Measurements from ENCODE around the gene GP9.
"Not testable (repeated sequence)": the region's sequence is repeated elsewhere in the genome, so short reads cannot be mapped to it uniquely, and the experiment has no call there.

Gene GP9

GRCh38 chr3:129077222-129077621, 16.6 kb downstream of the GP9 start:
- no peaks in the 10 kb centered on the region for H3K36me3 ChIP-seq (ENCODE audit: control insufficient read depth, insufficient read depth, low read length)
- H3K27me3 ChIP-seq (ENCODE audit: control insufficient read depth, insufficient read depth, low read length, poor library complexity, severe bottlenecking) = no peaks in the 10 kb centered on the region
- 89 to 92% methylated on average over 7 of the region's 7 CpGs for WGBS, 2 experiments
- no peaks in the 10 kb centered on the region for H3K9me3 ChIP-seq (ENCODE audit: control insufficient read depth, low read length)
- no peak overlapping the region for H3K27ac ChIP-seq (ENCODE audit: insufficient read depth, low read depth, low read length, poor library complexity, severe bottlenecking)
- no peaks in the 10 kb centered on the region for H3K4me1 ChIP-seq (ENCODE audit: control insufficient read depth, insufficient read depth, low read length)
- H3K4me3 ChIP-seq (ENCODE audit: insufficient read depth, low read depth, low read length) = no peak overlapping the region

GRCh38 chr3:129078510-129078909, 17.9 kb downstream of the GP9 start:
- no peak overlapping the region for H3K4me3 ChIP-seq (ENCODE audit: insufficient read depth, low read depth, low read length)
- 91% methylated on average over 8 of the region's 8 CpGs for WGBS, 2 experiments
- H3K4me1 ChIP-seq (ENCODE audit: control insufficient read depth, insufficient read depth, low read length) = no peaks in the 10 kb centered on the region
- no peaks in the 10 kb centered on the region for H3K9me3 ChIP-seq (ENCODE audit: control insufficient read depth, low read length)
- no peaks in the 10 kb centered on the region for H3K27me3 ChIP-seq (ENCODE audit: control insufficient read depth, insufficient read depth, low read length, poor library complexity, severe bottlenecking)
- H3K27ac ChIP-seq (ENCODE audit: insufficient read depth, low read depth, low read length, poor library complexity, severe bottlenecking) = no peak overlapping the region
- H3K36me3 ChIP-seq (ENCODE audit: control insufficient read depth, insufficient read depth, low read length) = no peaks in the 10 kb centered on the region

GRCh38 chr3:129081503-129081902, 20.9 kb downstream of the GP9 start:
- Histone ChIP-seq H3K36me3 (ENCODE audit: control insufficient read depth, insufficient read depth, low read length) (no peaks in the 10 kb centered on the region), H3K9me3 (ENCODE audit: control insufficient read depth, low read length) (no peaks in the 10 kb centered on the region), H3K4me1 (ENCODE audit: control insufficient read depth, insufficient read depth, low read length) (no peaks in the 10 kb centered on the region), H3K27ac (ENCODE audit: insufficient read depth, low read depth, low read length, poor library complexity, severe bottlenecking) (no peak overlapping the region), H3K27me3 (ENCODE audit: control insufficient read depth, insufficient read depth, low read length, poor library complexity, severe bottlenecking) (no peaks in the 10 kb centered on the region), H3K4me3 (ENCODE audit: insufficient read depth, low read depth, low read length) (no peak overlapping the region)
- 94 to 98% methylated on average over 8 of the region's 8 CpGs for WGBS, 2 experiments

- Histone ChIP-seq H3K9me3 (ENCODE audit: control insufficient read depth, low read length) (no peaks in the 10 kb centered on the region), H3K36me3 (ENCODE audit: control insufficient read depth, insufficient read depth, low read length) (no peaks in the 10 kb centered on the region)
- WGBS, 2 experiments = 90% methylated on average over 9 of the region's 9 CpGs
Measured at GRCh38 chr3:129082026-129082425, 21.4 kb downstream of the GP9 start.

GRCh38 chr3:129084501-129084900, 23.9 kb downstream of the GP9 start:
- WGBS, 2 experiments = 92 to 94% methylated on average over 6 of the region's 6 CpGs
- Histone ChIP-seq H3K36me3 (ENCODE audit: control insufficient read depth, insufficient read depth, low read length) (no peaks in the 10 kb centered on the region), H3K9me3 (ENCODE audit: control insufficient read depth, low read length) (no peaks in the 10 kb centered on the region), H3K27ac (ENCODE audit: insufficient read depth, low read depth, low read length, poor library complexity, severe bottlenecking) (no peak overlapping the region), H3K4me1 (ENCODE audit: control insufficient read depth, insufficient read depth, low read length) (no peaks in the 10 kb centered on the region), H3K4me3 (ENCODE audit: insufficient read depth, low read depth, low read length) (no peak overlapping the region), H3K27me3 (ENCODE audit: control insufficient read depth, insufficient read depth, low read length, poor library complexity, severe bottlenecking) (no peaks in the 10 kb centered on the region)

More at GRCh38 chr3:129082026-129082425, 21.4 kb downstream of the GP9 start:
- Histone ChIP-seq H3K27me3 (ENCODE audit: control insufficient read depth, insufficient read depth, low read length, poor library complexity, severe bottlenecking) (no peaks in the 10 kb centered on the region), H3K4me1 (ENCODE audit: control insufficient read depth, insufficient read depth, low read length) (no peaks in the 10 kb centered on the region), H3K4me3 (ENCODE audit: insufficient read depth, low read depth, low read length) (no peak overlapping the region), H3K27ac (ENCODE audit: insufficient read depth, low read depth, low read length, poor library complexity, severe bottlenecking) (no peak overlapping the region)

GRCh38 chr3:129085165-129085715, 24.7 kb downstream of the GP9 start:
- H3K27ac ChIP-seq (ENCODE audit: insufficient read depth, low read depth, low read length, poor library complexity, severe bottlenecking) = no peak overlapping the region
- no peaks in the 10 kb centered on the region for H3K27me3 ChIP-seq (ENCODE audit: control insufficient read depth, insufficient read depth, low read length, poor library complexity, severe bottlenecking)
- 93 to 94% methylated on average over 12 of the region's 12 CpGs for WGBS, 2 experiments
- no peaks in the 10 kb centered on the region for H3K4me1 ChIP-seq (ENCODE audit: control insufficient read depth, insufficient read depth, low read length)
- H3K4me3 ChIP-seq (ENCODE audit: insufficient read depth, low read depth, low read length) = no peak overlapping the region
- no peaks in the 10 kb centered on the region for H3K36me3 ChIP-seq (ENCODE audit: control insufficient read depth, insufficient read depth, low read length)
- no peaks in the 10 kb centered on the region for H3K9me3 ChIP-seq (ENCODE audit: control insufficient read depth, low read length)

- no peak overlapping the region for H3K27ac ChIP-seq (ENCODE audit: insufficient read depth, low read depth, low read length, poor library complexity, severe bottlenecking)
- H3K9me3 ChIP-seq (ENCODE audit: control insufficient read depth, low read length) = no peaks in the 10 kb centered on the region
- no peaks in the 10 kb centered on the region for H3K36me3 ChIP-seq (ENCODE audit: control insufficient read depth, insufficient read depth, low read length)
- no peaks in the 10 kb centered on the region for H3K27me3 ChIP-seq (ENCODE audit: control insufficient read depth, insufficient read depth, low read length, poor library complexity, severe bottlenecking)
- 93 to 96% methylated on average over 4 of the region's 4 CpGs for WGBS, 2 experiments
- H3K4me1 ChIP-seq (ENCODE audit: control insufficient read depth, insufficient read depth, low read length) = no peaks in the 10 kb centered on the region
- no peak overlapping the region for H3K4me3 ChIP-seq (ENCODE audit: insufficient read depth, low read depth, low read length)
Measured at GRCh38 chr3:129085818-129086217, 25.2 kb downstream of the GP9 start.

GRCh38 chr3:129087138-129087702, 26.6 kb downstream of the GP9 start:
- Histone ChIP-seq H3K27ac (ENCODE audit: insufficient read depth, low read depth, low read length, poor library complexity, severe bottlenecking) (no peak overlapping the region), H3K36me3 (ENCODE audit: control insufficient read depth, insufficient read depth, low read length) (no peaks in the 10 kb centered on the region), H3K4me1 (ENCODE audit: control insufficient read depth, insufficient read depth, low read length) (no peaks in the 10 kb centered on the region), H3K27me3 (ENCODE audit: control insufficient read depth, insufficient read depth, low read length, poor library complexity, severe bottlenecking) (no peaks in the 10 kb centered on the region), H3K4me3 (ENCODE audit: insufficient read depth, low read depth, low read length) (no peak overlapping the region), H3K9me3 (ENCODE audit: control insufficient read depth, low read length) (no peaks in the 10 kb centered on the region)
- 92 to 95% methylated on average over 8 of the region's 8 CpGs for WGBS, 2 experiments

- not testable (repeated sequence) for H3K27ac ChIP-seq (ENCODE audit: insufficient read depth, low read depth, low read length, poor library complexity, severe bottlenecking); H3K4me1 ChIP-seq (ENCODE audit: control insufficient read depth, insufficient read depth, low read length); H3K4me3 ChIP-seq (ENCODE audit: insufficient read depth, low read depth, low read length); H3K36me3 ChIP-seq (ENCODE audit: control insufficient read depth, insufficient read depth, low read length); H3K27me3 ChIP-seq (ENCODE audit: control insufficient read depth, insufficient read depth, low read length, poor library complexity, severe bottlenecking); H3K9me3 ChIP-seq (ENCODE audit: control insufficient read depth, low read length)
- WGBS, 2 experiments = no CpG with 5 or more reads among the region's 9 CpGs
Measured at GRCh38 chr3:129087904-129088303, 27.3 kb downstream of the GP9 start.

GRCh38 chr3:129088312-129088711, 27.7 kb downstream of the GP9 start:
- not testable (repeated sequence) for H3K9me3 ChIP-seq (ENCODE audit: control insufficient read depth, low read length); H3K36me3 ChIP-seq (ENCODE audit: control insufficient read depth, insufficient read depth, low read length); H3K4me3 ChIP-seq (ENCODE audit: insufficient read depth, low read depth, low read length); H3K27me3 ChIP-seq (ENCODE audit: control insufficient read depth, insufficient read depth, low read length, poor library complexity, severe bottlenecking); H3K27ac ChIP-seq (ENCODE audit: insufficient read depth, low read depth, low read length, poor library complexity, severe bottlenecking); H3K4me1 ChIP-seq (ENCODE audit: control insufficient read depth, insufficient read depth, low read length)
- WGBS, 2 experiments = no CpG with 5 or more reads among the region's 6 CpGs

GRCh38 chr3:129095285-129095684, 34.7 kb downstream of the GP9 start:
- 95 to 97% methylated on average over 10 of the region's 10 CpGs for WGBS, 2 experiments
- no peaks in the 10 kb centered on the region for H3K27me3 ChIP-seq (ENCODE audit: control insufficient read depth, insufficient read depth, low read length, poor library complexity, severe bottlenecking)
- H3K27ac ChIP-seq (ENCODE audit: insufficient read depth, low read depth, low read length, poor library complexity, severe bottlenecking) = no peak overlapping the region
- no peaks in the 10 kb centered on the region for H3K4me1 ChIP-seq (ENCODE audit: control insufficient read depth, insufficient read depth, low read length)
- H3K36me3 ChIP-seq (ENCODE audit: control insufficient read depth, insufficient read depth, low read length) = no peaks in the 10 kb centered on the region
- no peaks in the 10 kb centered on the region for H3K9me3 ChIP-seq (ENCODE audit: control insufficient read depth, low read length)
- H3K4me3 ChIP-seq (ENCODE audit: insufficient read depth, low read depth, low read length) = no peak overlapping the region

Measured in ectodermal cell (in vitro differentiated cells).